Activated CD8-positive, alpha-beta T cell treated with anti-CD3 and anti-CD28 coated beads for 36 hours (primary cell): Measurements from ENCODE around the gene CBLL1. TPM values are rescaled to one million over a fixed set of nuclear protein-coding genes. Genes with fewer than 3 reads are reported as not detected.

Experiments
- ATAC-seq: fragments of 200-7000 bp; cut with Tn5 transposase; one replicate; pipeline ENCODE4 v1.10.0; 2021; ENCODE audit warnings: mild to moderate bottlenecking, moderate library complexity
- CTCF ChIA-PET: fragments of 350-600 bp; sonication (Branson Sonifier 250); formaldehyde crosslinking; loops from one replicate; lab custom pipeline; 2021; ENCODE audit warnings: antibody characterized with exemption; lab: Charles Lee
- POLR2A ChIA-PET: fragments of 350-600 bp; sonication (Branson Sonifier 250); formaldehyde crosslinking; loops from one replicate; lab custom pipeline; 2021; ENCODE audit warnings: antibody characterized with exemption; lab: Charles Lee
- DNase-seq: peaks from one replicate; pipeline ENCODE4 v3.0.0-alpha.2; 2020
- H3K27ac Mint-ChIP-seq: one replicate; pipeline ENCODE4 v1.8.0; 2021; ENCODE audit warnings: mild to moderate bottlenecking, mixed read lengths
- H3K27me3 Mint-ChIP-seq: one replicate; pipeline ENCODE4 v1.8.0; 2021; ENCODE audit warnings: mixed read lengths
- H3K36me3 Mint-ChIP-seq: one replicate; pipeline ENCODE4 v1.8.0; 2021; ENCODE audit warnings: low read depth, mixed read lengths
- H3K4me1 Mint-ChIP-seq: one replicate; pipeline ENCODE4 v1.8.0; 2021; ENCODE audit warnings: low read depth, mixed read lengths
- H3K4me3 Mint-ChIP-seq: one replicate; pipeline ENCODE4 v1.8.0; 2021; ENCODE audit warnings: mild to moderate bottlenecking, moderate library complexity, mixed read lengths
- H3K9me3 Mint-ChIP-seq: one replicate; pipeline ENCODE4 v1.8.0; 2021; ENCODE audit warnings: mixed read lengths
- intact Hi-C: fragments of 100-400 bp; cut with micrococcal nuclease; formaldehyde crosslinking; loops from one replicate; pipeline ENCODE4 v1.10.0; 2022
- total RNA-seq, 2 experiments: library from RNA; stranded (reverse); gene quantifications; one replicate each; pipeline ENCODE4 v1.2.3, GENCODE V29; 2021
- TF ChIP-seq, protein P1 (sequence below): fragments of 200-600 bp; IDR thresholded peaks from one replicate; pipeline ENCODE4 v1.8.0; 2022; ENCODE audit warnings: antibody characterized with exemption, mild to moderate bottlenecking

CBLL1 gene, protein sequence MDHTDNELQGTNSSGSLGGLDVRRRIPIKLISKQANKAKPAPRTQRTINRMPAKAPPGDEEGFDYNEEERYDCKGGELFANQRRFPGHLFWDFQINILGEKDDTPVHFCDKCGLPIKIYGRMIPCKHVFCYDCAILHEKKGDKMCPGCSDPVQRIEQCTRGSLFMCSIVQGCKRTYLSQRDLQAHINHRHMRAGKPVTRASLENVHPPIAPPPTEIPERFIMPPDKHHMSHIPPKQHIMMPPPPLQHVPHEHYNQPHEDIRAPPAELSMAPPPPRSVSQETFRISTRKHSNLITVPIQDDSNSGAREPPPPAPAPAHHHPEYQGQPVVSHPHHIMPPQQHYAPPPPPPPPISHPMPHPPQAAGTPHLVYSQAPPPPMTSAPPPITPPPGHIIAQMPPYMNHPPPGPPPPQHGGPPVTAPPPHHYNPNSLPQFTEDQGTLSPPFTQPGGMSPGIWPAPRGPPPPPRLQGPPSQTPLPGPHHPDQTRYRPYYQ
- 10 to 100 TPM; 31.7 to 38.2 TPM for total RNA-seq

DNA sequence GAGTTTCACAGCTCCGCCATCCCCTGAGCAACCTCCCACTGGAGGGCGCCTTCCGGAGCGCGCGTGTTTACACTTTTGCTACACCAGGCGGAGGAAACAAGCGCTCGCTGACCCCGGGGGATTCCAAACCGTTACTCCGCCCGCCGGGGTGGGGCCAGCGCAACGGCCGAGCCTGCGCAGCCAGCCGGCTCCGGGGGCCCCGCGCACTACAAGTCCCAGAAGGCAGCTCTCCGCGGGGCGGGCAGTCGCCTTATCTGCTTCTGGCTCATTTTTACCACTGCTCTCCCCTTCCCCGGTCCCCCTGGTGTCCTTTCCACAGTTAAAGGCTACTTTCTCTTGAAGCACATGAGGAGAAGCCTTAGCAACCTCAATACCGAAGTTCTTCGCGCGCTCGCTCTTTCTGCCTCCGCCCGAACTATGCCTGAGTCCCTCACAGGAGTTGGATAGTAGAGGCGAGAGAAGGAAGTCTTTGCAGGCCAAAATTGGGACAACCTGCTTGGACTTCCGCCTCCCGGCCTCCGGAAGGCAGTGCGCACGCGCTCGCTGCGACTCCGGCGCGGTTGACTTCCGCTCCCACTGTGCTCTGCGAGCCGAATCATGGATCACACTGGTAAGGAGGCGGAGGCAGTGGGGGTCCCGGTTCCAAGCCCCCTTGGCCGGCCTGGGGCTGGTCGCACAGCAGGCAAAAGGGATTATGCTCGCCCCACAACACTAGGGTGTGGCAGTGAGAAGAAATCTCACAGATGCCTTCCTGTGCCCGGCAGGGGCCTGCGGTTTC lies at the start of gene CBLL1:
Gene CBLL1 (plus strand): TSS at position 576 of the 778 bp plus-strand sequence. CDS start 22 bp downstream, at position 598.
- DNase-seq (peak; percentile 99), ATAC-seq (peak; percentile 94)
- TF ChIP-seq, protein P1, sequence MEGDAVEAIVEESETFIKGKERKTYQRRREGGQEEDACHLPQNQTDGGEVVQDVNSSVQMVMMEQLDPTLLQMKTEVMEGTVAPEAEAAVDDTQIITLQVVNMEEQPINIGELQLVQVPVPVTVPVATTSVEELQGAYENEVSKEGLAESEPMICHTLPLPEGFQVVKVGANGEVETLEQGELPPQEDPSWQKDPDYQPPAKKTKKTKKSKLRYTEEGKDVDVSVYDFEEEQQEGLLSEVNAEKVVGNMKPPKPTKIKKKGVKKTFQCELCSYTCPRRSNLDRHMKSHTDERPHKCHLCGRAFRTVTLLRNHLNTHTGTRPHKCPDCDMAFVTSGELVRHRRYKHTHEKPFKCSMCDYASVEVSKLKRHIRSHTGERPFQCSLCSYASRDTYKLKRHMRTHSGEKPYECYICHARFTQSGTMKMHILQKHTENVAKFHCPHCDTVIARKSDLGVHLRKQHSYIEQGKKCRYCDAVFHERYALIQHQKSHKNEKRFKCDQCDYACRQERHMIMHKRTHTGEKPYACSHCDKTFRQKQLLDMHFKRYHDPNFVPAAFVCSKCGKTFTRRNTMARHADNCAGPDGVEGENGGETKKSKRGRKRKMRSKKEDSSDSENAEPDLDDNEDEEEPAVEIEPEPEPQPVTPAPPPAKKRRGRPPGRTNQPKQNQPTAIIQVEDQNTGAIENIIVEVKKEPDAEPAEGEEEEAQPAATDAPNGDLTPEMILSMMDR: peak; percentile 69
- POLR2A ChIA-PET: interaction anchor here (0.6 to 2.6 kb wide), 15 partner anchors 12 to 575 kb away, joined by 3 to 17 read pairs (median 5); partner anchors contain the start of genes COG5, DLD, DUS4L and HBP1
- H3K9me3 Mint-ChIP-seq: no peaks in the 10 kb centered on the region
- CTCF ChIA-PET: interaction anchor here (0.9 to 8.6 kb wide), 23 partner anchors 11 to 595 kb away, joined by 3 to 117 read pairs (median 4); partner anchors contain the start of genes COG5, DLD, DUS4L and HBP1
- H3K4me3 Mint-ChIP-seq: peak within 1 kb of the TSS; percentile 87
- peaks cover 40% of the 10 kb centered on the region for H3K4me1 Mint-ChIP-seq
- H3K36me3 Mint-ChIP-seq: peaks cover 11% of the 10 kb centered on the region
- no peaks in the 10 kb centered on the region for H3K27me3 Mint-ChIP-seq
- peak within 1 kb of the TSS; percentile 100 for H3K27ac Mint-ChIP-seq
- intact Hi-C loops: loop anchor here (2.0 kb wide), 1 partner anchor 131 kb away; no protein-coding TSS in a partner anchor

DNA sequence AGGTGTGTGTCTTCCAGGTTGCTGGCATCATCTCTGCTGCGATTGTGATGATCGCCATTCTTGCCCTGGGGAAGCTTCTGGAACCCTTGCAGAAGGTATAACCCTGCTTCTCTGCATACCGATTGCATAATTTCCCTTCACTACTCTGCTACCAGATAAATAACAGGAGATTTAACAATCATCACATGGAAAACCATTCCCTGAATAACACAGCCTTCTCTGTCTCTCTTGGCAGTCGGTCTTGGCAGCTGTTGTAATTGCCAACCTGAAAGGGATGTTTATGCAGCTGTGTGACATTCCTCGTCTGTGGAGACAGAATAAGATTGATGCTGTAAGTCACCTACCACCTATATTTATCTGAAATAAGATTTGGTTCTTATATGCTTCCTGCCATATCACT lies 49.6 kb upstream of the CBLL1 start:
- Mint-ChIP-seq H3K27ac (no peak overlapping the region), H3K4me3 (no peak overlapping the region), H3K4me1 (peaks cover 7% of the 10 kb centered on the region), H3K27me3 (peaks cover 24% of the 10 kb centered on the region), H3K36me3 (no peaks in the 10 kb centered on the region), H3K9me3 (no peaks in the 10 kb centered on the region)
- ChIA-PET POLR2A (no interaction called here), CTCF (interaction anchor here (1.1 kb wide), 1 partner anchor 30 kb away, joined by 3 read pairs; no protein-coding TSS in a partner anchor)
- no peak for DNase-seq
- TF ChIP-seq, protein P1: no peak
- intact Hi-C loops: no loop called here
- ATAC-seq: no peak

DNA sequence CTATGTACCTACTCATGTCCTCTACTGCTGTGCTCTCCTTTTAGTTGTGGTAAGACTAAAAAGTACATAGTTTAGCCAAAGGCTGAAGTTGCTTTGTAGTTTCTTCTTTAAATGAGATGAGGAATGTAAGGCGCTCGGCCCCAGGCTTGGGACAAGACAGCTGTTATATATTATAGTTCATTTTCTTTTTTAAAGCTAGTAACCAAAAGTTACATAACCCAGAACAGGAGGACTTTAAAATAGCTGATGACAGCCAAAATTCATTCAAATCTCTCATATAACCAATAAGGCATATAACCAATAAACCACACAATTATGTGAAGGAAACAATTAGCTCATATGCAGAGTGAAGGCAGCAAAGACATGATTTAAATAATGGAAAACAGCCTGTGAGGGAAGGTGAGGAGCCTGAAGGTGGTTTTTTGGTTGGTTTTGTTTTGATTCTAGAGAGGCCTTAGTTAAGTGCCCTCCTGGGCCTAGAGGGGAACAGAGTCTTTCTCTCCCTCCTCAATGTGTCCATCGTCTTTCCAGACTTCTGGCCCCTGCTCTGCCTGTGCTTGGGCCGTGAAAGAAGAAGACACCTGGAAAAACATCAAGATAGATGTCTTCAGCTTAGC lies 47.5 kb upstream of the CBLL1 start:
- POLR2A ChIA-PET: interaction anchor here (0.6 to 0.7 kb wide), 2 partner anchors 10 to 201 kb away, joined by 3 read pairs; no protein-coding TSS in a partner anchor
- TF ChIP-seq, protein P1: no peak
- no peak for DNase-seq

DNA sequence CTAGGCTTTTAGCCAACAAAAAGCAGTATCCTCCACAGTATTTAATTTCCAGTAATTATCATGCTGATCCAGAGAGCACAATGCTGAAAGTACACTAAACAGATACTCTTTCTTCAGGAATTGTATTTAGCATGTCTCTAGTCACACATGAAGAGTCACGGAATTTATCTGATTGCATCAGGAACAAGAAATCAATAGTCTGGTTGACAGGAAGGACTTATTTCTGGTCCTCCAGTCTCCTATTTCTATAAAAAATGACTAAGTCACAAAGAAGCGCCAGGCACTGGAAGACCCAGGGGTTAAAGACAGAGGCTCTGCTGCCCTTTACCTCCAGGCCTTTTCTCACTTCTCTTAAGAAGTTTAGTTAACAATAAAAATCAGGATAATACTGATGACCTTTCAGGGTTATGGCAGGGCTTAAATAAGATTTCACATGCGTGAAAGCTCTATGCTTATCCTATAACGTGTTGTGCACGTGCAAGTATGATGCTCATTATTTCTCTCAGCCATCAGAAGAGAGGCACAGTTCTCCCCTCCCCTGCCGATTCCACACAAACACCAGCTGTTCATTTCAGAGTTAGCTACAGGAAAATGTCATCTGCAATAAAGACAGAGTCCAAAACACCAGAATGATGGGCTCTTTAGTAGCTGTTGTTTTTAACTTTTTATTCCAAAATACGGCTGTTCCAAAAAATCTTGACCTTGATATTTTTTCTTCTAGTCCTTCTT lies 46.5 kb upstream of the CBLL1 start:
- DNase-seq: no peak
- H3K9me3 Mint-ChIP-seq: no peaks in the 10 kb centered on the region
- no peak overlapping the region for H3K4me3 Mint-ChIP-seq
- ChIA-PET POLR2A (no interaction called here), CTCF (interaction anchor here (0.6 to 1.3 kb wide), 3 partner anchors 11 to 150 kb away, joined by 3 read pairs; no protein-coding TSS in a partner anchor)
- H3K27me3 Mint-ChIP-seq: peaks cover 12% of the 10 kb centered on the region
- intact Hi-C loops: no loop called here
- ATAC-seq: no peak
- no peaks in the 10 kb centered on the region for H3K36me3 Mint-ChIP-seq
- peaks cover 7% of the 10 kb centered on the region for H3K4me1 Mint-ChIP-seq
- H3K27ac Mint-ChIP-seq: no peak overlapping the region
- TF ChIP-seq, protein P1: no peak

More for the DNA sequence above, 47.5 kb upstream of the CBLL1 start:
- no peak overlapping the region for H3K4me3 Mint-ChIP-seq
- intact Hi-C loops: no loop called here
- no peak for ATAC-seq
- peaks cover 7% of the 10 kb centered on the region for H3K4me1 Mint-ChIP-seq
- peaks cover 18% of the 10 kb centered on the region for H3K27me3 Mint-ChIP-seq
- CTCF ChIA-PET: interaction anchor here (1.0 to 1.6 kb wide), 3 partner anchors 9 to 422 kb away, joined by 3 to 4 read pairs (median 3); no protein-coding TSS in a partner anchor
- H3K27ac Mint-ChIP-seq: no peak overlapping the region
- no peaks in the 10 kb centered on the region for H3K9me3 Mint-ChIP-seq
- no peaks in the 10 kb centered on the region for H3K36me3 Mint-ChIP-seq
